Cardiac ventricle fibroblast (primary cell): ENCODE data around the gene NPR2. TPM values are rescaled to one million over a fixed set of nuclear protein-coding genes. Genes with fewer than 3 reads are reported as not detected.

Experiments used
- total RNA-seq: library from RNA; depleted of rRNA; stranded (reverse); fragments of >200 nt; gene quantifications from 2 replicates; pipeline ENCODE4 v1.2.3, GENCODE V29; 2015

Gene NPR2
- total RNA-seq, result 31.5 and 39.7 TPM in 2 replicates

DNA sequence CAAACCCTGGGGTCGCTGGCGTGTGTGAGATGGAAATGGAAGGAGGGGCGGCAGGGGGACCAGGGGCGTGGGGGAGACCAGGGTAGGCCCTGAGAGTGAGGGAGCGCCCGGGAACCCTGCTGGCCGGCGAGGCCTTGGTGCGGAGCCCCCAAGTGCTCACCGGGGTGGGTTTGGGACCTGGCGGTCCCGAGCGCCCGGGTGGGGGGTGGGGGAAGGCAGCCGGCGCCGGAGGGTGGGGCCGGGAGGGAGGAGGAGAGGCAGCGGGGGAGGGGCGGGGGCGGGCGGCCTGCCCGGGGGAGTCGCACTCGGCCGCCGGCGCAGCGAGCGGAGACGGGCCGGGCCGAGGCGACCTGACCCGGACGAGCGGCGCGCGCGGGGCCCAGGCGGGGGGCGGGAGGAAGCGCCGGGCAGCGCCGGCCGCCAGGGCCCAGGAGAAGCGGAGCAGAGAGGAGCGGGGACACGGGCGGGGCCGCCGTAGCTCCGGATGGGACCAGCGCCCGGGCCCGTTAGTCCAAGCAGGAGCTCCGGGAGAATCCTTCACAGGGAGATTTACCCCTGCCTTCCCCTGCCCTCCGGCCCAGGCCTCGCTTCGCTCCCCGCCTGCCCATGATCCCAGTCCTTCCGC is at the start of gene NPR2:
NPR2 (plus strand) TSS at position 295 of the 625 bp plus-strand sequence. CDS start 818 bp downstream, outside the sequence.

DNA sequence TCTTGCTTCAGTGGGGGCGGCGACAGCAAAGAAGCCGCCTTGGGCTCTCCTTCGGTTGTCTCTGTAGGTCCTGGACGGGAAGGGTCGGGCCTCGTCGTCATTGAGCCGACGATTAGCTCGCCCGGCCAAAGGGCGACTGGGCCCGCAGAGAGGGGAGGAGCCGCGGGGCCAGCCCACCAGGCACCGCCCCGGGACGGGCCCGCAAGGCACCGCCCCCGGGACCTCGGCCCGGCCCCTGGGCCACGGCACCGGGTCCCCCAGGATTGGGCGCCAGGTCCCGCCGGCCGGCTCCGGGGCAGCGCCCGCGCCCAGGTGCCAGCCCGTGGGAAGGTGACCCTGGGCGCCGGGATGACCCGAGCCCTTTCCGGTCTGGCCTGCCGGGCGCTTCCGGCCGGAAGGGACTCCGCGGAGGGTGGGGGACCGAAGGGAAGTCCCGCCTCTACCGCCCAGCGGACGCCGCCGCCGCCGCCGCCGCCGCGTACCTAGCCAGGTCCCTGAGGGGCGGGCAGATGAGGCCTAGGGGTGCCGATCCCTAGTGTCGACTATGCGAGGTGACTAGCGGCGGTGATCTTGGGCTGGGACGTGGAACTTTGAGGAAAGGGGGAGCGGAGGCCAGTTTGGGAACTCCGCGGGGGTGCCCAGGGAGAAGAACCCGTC is 42.4 kb upstream of the NPR2 start, which contains the start of the genes GBA2 and RGP1:
GBA2 (minus strand) TSS at position 371 of the 657 bp plus-strand sequence. CDS start 524 bp downstream, outside the sequence.
RGP1 (plus strand) TSS at position 430 of the 657 bp plus-strand sequence. CDS start 469 bp downstream, outside the sequence.

DNA sequence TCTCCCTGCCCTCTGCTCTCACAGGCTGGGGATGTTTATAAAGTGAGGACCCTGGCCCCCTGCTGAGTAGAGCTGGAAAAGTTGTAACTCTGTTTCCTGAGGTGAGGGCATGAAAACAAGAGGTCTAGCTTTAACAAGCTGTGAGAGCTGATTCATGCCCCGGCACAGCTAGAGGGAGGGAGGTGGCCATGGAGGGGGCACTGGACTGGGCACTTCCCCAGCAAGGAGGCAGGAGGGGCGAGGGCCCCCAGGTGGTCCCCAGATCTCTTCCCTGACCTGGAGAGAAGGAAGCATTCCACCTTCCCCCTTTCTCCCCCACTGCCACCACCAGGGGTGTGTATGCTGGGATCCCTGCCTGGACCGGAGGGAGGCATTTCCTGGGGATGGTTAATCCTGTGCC is 37.1 kb upstream of the NPR2 start, which contains the start of gene MSMP:
MSMP (minus strand) TSS at position 13 of the 400 bp plus-strand sequence. CDS start 147 bp downstream, outside the sequence.

DNA sequence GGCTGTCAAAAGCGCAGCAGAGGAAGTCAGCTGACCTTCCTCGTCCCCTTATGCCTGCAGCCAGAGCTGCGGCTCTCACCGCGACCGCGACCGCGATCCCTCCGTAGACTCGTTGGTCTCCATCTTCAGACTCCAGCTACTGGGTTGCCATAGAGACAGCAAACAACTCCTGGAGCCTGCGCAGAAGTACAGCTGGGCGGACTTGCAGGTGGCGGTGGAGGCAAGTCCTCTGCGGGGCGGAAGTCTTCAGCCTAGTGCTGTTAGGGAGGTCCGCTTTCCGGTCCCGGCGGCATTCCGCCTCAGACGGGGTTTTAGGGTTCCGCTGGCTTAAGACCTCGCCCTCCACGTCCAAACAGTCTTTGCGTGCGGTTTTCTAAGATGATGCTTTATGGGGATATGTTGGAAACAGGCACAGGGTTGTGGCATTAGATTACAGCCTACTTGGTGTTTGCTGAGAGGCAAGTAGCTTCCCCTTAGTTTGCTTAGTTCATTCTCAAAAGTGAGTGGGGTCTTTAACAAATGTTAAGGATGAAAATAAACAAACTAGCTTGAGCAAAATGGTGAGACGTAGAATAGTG is 20.7 kb downstream of the NPR2 start, which contains the start of gene SPAG8:
SPAG8 (minus strand) TSS at position 238 of the 578 bp plus-strand sequence; CDS start at position 123, 115 bp downstream.

DNA sequence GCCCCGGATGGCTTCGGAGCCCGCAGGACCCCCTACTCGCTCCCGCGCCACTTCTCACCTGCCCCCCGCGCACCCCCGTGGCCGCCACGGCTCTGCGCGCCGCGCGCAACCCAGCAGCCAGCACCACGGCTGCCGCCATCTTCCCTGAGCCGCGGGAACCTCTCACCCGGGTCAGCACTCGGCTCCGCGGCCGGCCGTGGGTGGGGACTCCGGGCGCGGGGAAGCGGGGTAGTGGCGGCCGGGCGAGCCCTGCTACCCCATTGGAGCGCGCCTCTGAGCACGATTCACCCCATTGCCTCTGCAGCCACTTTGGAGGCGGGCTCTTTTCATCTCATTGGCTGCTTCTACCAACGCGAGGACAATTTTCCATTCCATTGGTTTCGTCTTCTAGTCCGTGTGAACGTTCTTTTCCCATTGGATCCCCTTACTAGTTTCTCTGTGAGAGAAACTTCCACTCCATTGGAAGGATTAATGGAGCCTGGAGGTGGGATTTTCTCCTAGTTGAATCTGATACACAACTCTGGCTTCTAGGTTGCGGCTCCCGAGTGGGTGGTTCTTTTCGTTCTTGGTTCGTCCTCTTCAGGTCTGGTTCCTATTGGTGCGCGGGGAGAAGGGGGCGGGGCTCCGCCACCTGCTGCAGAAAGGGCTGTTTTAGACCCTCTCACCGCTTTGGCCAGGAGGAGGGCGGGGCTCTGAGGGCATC is 23.6 kb downstream of the NPR2 start, which contains the start of gene HINT2:
HINT2 (minus strand) TSS at position 202 of the 703 bp plus-strand sequence; CDS start at position 139, 63 bp downstream.

DNA sequence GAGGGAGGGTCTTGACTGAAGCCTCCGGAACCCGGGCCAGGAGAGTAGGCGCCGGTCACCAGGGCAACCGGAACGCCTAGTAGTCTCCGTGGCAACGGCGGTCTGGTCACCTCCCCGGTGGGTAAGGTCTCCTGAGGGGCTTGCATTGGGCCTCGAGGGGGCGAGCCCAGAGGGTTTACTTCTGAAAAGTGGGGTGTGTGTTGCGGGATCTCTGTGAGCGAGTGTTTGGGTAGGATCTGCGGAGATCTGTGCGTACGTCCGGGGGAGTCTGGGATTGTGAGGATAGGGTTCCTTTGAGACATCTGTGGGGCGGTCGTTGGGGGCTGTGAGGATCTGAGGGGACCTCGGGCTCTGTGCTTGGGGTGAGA is 37.3 kb downstream of the NPR2 start, which contains the start of gene FAM221B:
FAM221B (minus strand) TSS at position 17 of the 368 bp plus-strand sequence. CDS start 2,571 bp downstream, outside the sequence.

DNA sequence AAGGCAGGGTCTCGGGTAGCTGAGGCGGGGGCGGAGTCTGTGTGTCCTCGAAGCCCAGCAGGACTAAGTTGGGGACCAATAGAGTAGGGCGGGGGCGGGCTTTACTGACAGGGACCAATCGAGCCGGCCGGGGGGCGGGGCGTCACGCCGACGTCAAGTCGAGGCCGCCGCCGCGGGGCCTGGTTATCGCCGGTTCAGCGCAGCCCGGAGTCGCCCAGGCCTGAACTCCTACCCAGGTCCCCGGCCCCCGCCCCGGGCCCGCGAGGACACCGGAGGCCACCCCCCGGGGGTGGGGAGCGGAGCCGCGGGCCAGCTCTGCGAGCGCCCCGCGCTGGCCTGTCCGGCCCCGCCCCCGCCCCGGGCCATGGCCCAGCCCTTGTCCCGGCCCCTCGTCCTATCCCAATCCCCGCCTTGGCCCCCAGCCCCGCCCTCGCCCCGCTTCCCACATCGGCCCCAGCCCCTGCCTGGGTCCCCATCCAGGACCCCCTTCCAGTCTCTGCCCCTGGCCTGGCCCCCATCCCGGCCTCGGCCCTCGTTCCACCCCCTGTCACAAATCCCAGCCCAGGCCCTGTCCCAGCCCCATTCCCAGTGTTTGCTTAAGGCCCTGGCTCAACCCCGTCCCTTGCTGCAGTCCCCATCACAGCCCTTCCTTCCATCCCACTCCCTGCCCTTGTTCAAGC is 37.8 kb downstream of the NPR2 start, which contains the start of gene TMEM8B:
TMEM8B (plus strand) TSS at position 145 of the 680 bp plus-strand sequence; CDS start at position 365, 220 bp downstream.

Other genes starting within 250 kb of the NPR2 start
- 17.8 and 21.0 TPM in 2 replicates for gene TESK1, start 186.3 kb upstream of the NPR2 start, total RNA-seq
- 2.1 and 3.3 TPM in 2 replicates for gene CD72, start 173.2 kb upstream of the NPR2 start, total RNA-seq
- gene SIT1, start 140.7 kb upstream of the NPR2 start, total RNA-seq, result not detected in 2 replicates
- 5,423 and 6,533 TPM in 2 replicates for gene RMRP, start 133.6 kb upstream of the NPR2 start, total RNA-seq
- gene CCDC107, start 133.3 kb upstream of the NPR2 start, total RNA-seq, result 17.2 and 26.8 TPM in 2 replicates
- gene ARHGEF39, start 126.4 kb upstream of the NPR2 start, total RNA-seq, result 0.19 and 0.34 TPM in 2 replicates
- gene CA9, start 117.7 kb upstream of the NPR2 start, total RNA-seq, result 3.5 and 3.9 TPM in 2 replicates
- gene TPM2, start 101.7 kb upstream of the NPR2 start, total RNA-seq, result 721 and 812 TPM in 2 replicates
- 242 and 279 TPM in 2 replicates for gene TLN1, start 59.4 kb upstream of the NPR2 start, total RNA-seq
- 51.6 and 54.9 TPM in 2 replicates for gene CREB3, start 58.9 kb upstream of the NPR2 start, total RNA-seq
- 13.3 and 17.5 TPM in 2 replicates for gene GBA2, start 42.4 kb upstream of the NPR2 start, total RNA-seq
- 13.4 and 16.3 TPM in 2 replicates for gene RGP1, start 42.3 kb upstream of the NPR2 start, total RNA-seq
- gene MSMP, start 37.3 kb upstream of the NPR2 start, total RNA-seq, result not detected in 2 replicates
- gene SPAG8, start 20.7 kb downstream of the NPR2 start, total RNA-seq, result 1.4 TPM in 1 of 2 replicates, not detected in the other
- 13.8 and 25.5 TPM in 2 replicates for gene HINT2, start 23.5 kb downstream of the NPR2 start, total RNA-seq
- not detected in 2 replicates for gene FAM221B, start 37.1 kb downstream of the NPR2 start, total RNA-seq
- 3.6 and 3.7 TPM in 2 replicates for gene TMEM8B, start 37.6 kb downstream of the NPR2 start, total RNA-seq
- not detected in 2 replicates for gene OR13J1, start 78.8 kb downstream of the NPR2 start, total RNA-seq
- 2.4 and 2.6 TPM in 2 replicates for gene HRCT1, start 114.6 kb downstream of the NPR2 start, total RNA-seq
- 1.2 and 2.5 TPM in 2 replicates for gene SPAAR, start 117.9 kb downstream of the NPR2 start, total RNA-seq
- not detected in 2 replicates for gene OR2S2, start 166.6 kb downstream of the NPR2 start, total RNA-seq
- 24.3 and 29.1 TPM in 2 replicates for gene RECK, start 245.3 kb downstream of the NPR2 start, total RNA-seq